ENCODE data around the gene PHACTR1.

- TF ChIP-seq CTCF (IDR thresholded peaks at IDR 0.05) (no peak), POLR2AphosphoS5 (IDR thresholded peaks at IDR 0.05) (no peak), POLR2A (IDR thresholded peaks at IDR 0.05) (no peak)
Measured at GRCh38 chr6:13234130-13234529, 517.6 kb downstream of the PHACTR1 start.

Data from prostate gland (tissue), 2 donors.